ENCODE results near the gene PVALEF. TPM values are rescaled to one million over a fixed set of nuclear protein-coding genes. Genes with fewer than 3 reads are reported as not detected.

Gene PVALEF
- total and polyA plus RNA-seq, 2 of the 13 experiments (the other 11 are each of a cell fraction or from before 2014, with no cell fraction given), result 0.18 TPM

DNA sequence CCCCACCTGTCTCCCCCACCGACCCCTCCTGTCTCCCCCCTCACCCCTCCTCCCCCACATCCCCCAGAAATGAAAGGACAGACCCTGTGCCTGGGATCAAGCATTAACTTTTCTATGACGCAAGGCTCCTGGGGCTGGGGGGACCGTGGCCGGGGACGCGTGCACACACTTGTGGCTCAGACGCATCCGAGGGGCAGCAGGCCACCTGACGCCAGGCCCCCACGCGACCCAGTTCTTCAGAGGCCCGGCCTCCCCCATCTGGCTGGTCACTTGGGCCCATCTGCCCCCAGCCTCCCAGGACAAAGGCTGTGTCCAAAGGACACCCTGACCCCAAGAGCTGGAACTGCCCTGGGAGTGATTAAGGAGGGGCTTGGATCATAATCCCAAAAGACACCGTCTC is 14.0 kb upstream of the PVALEF start:
- ChIA-PET POLR2A (no interaction called here), CTCF (ENCODE audit: low intra/inter-chr PET ratio, low total read pairs) (no interaction called here)
- 34% methylated on average over 4 of the region's 13 CpGs for WGBS (ENCODE audit: low lambda C conversion rate)
- Histone ChIP-seq H3K4me1 (ENCODE audit: insufficient read depth, low read length) (peaks cover 4% of the 10 kb centered on the region; the same call in 1 of the 2 replicates), H3K27ac (ENCODE audit: extremely low read length, insufficient read depth, low read length) (no peak overlapping the region), H3K36me3 (replicated peaks in 1 of 2; ENCODE audit: control insufficient read depth in 1 of 2, insufficient read depth in 2 of 2, low read length in 2 of 2) (no peaks in the 10 kb centered on the region), H3K79me2 (ENCODE audit: insufficient read depth, low read length) (no peaks in the 10 kb centered on the region), H2AFZ (ENCODE audit: low read length) (no peak overlapping the region), H3K4me2 (ENCODE audit: low read depth, low read length) (no peak overlapping the region), H3K9ac (ENCODE audit: insufficient read depth, low read depth, low read length) (no peak overlapping the region), H3K4me3 (replicated peaks in 1 of 3; ENCODE audit: insufficient read depth in 1 of 3, low read depth in 2 of 3, low read length in 3 of 3) (no peak overlapping the region), H4K20me1 (ENCODE audit: insufficient read depth, low read length) (no peaks in the 10 kb centered on the region), H3K27me3 (ENCODE audit: control insufficient read depth in 1 of 2, insufficient read depth in 2 of 2, low read length in 2 of 2) (no peaks in the 10 kb centered on the region), H3K9me3 (ENCODE audit: low read length) (no peaks in the 10 kb centered on the region)
- BruUV-seq (replicated peaks), result no TSS peak
- TF ChIP-seq, protein P1, sequence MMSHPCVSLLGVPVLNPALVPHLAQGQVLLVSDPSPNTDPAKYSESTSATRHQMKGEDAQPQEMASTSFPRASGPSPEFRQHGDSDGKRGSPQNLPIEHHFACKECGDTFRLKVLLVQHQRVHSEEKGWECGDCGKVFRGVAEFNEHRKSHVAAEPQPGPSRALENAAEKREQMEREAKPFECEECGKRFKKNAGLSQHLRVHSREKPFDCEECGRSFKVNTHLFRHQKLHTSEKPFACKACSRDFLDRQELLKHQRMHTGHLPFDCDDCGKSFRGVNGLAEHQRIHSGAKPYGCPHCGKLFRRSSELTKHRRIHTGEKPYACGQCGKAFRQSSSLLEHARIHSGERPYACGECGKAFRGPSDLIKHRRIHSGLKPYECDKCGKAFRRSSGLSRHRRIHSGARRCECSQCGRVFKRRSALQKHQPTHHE (CRISPR knock-in tag; IDR thresholded peaks at IDR 0.05; ENCODE audit: borderline replicate concordance), result no peak
- TF ChIP-seq ZSCAN22 (CRISPR knock-in tag; IDR thresholded peaks at IDR 0.05) (0 out of 2 replicates have a peak, but pooled peaks have one; percentile 55), XBP1 (CRISPR knock-in tag; IDR thresholded peaks at IDR 0.05) (no peak), NAIF1 (CRISPR knock-in tag; IDR thresholded peaks at IDR 0.05; ENCODE audit: borderline replicate concordance) (no peak)
- TF ChIP-seq, protein P2, sequence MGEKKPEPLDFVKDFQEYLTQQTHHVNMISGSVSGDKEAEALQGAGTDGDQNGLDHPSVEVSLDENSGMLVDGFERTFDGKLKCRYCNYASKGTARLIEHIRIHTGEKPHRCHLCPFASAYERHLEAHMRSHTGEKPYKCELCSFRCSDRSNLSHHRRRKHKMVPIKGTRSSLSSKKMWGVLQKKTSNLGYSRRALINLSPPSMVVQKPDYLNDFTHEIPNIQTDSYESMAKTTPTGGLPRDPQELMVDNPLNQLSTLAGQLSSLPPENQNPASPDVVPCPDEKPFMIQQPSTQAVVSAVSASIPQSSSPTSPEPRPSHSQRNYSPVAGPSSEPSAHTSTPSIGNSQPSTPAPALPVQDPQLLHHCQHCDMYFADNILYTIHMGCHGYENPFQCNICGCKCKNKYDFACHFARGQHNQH (CRISPR knock-in tag; IDR thresholded peaks at IDR 0.05), result no peak
- TF ChIP-seq, protein P3, sequence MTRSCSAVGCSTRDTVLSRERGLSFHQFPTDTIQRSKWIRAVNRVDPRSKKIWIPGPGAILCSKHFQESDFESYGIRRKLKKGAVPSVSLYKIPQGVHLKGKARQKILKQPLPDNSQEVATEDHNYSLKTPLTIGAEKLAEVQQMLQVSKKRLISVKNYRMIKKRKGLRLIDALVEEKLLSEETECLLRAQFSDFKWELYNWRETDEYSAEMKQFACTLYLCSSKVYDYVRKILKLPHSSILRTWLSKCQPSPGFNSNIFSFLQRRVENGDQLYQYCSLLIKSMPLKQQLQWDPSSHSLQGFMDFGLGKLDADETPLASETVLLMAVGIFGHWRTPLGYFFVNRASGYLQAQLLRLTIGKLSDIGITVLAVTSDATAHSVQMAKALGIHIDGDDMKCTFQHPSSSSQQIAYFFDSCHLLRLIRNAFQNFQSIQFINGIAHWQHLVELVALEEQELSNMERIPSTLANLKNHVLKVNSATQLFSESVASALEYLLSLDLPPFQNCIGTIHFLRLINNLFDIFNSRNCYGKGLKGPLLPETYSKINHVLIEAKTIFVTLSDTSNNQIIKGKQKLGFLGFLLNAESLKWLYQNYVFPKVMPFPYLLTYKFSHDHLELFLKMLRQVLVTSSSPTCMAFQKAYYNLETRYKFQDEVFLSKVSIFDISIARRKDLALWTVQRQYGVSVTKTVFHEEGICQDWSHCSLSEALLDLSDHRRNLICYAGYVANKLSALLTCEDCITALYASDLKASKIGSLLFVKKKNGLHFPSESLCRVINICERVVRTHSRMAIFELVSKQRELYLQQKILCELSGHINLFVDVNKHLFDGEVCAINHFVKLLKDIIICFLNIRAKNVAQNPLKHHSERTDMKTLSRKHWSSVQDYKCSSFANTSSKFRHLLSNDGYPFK (CRISPR knock-in tag; IDR thresholded peaks at IDR 0.05; ENCODE audit: borderline replicate concordance), result no peak
- no peak for ATAC-seq
- no peak for DNase-seq (ENCODE audit: low spot score)
- in situ Hi-C loops (cut with HindIII; ENCODE audit: extremely low pct_ligation_motif_present, low pct_unique_long_range_greater_than_20kb) (no loop called here), intact Hi-C loops (cut with micrococcal nuclease; ENCODE audit: unreplicated experiment) (no loop called here)
- no peak for FAIRE-seq
